Stimulated activated CD4-positive, alpha-beta T cell treated with anti-CD3 and anti-CD28 coated beads, Interleukin-2, amount 100 ng/mL, for 48 hours (primary cell): ENCODE results near the gene CFTR.
"Not testable (repeated sequence)": the region's sequence is repeated elsewhere in the genome, so short reads cannot be mapped to it uniquely, and the experiment has no call there.

Source experiments
- DNase-seq, 2 donors: peaks; one replicate each; pipeline ENCODE4 v3.0.0-alpha.2; 2020

CFTR gene

GRCh38 chr7:117698018-117698417 is 218.2 kb downstream of the CFTR start:
- no peak for DNase-seq

- no peak for DNase-seq
These were observed 224.2 kb downstream of the CFTR start for GRCh38 chr7:117704063-117704462.

GRCh38 chr7:117705630-117706029 is 225.8 kb downstream of the CFTR start:
- DNase-seq = no peak

GRCh38 chr7:117706210-117706609 is 226.4 kb downstream of the CFTR start:
- DNase-seq = no peak

- DNase-seq = no peak
These were observed 227.3 kb downstream of the CFTR start for GRCh38 chr7:117707080-117707479.

- not testable (repeated sequence) for DNase-seq
These were observed 228.3 kb downstream of the CFTR start for GRCh38 chr7:117708173-117708572.

- DNase-seq = no peak
These were observed 231.7 kb downstream of the CFTR start for GRCh38 chr7:117711556-117711955.

GRCh38 chr7:117715784-117716445 is 236.1 kb downstream of the CFTR start:
- DNase-seq = peak in 1 of 2 donors; percentile 0

GRCh38 chr7:117716707-117717299 is 237.0 kb downstream of the CFTR start:
- DNase-seq = no peak

GRCh38 chr7:117717357-117717756 is 237.5 kb downstream of the CFTR start:
- DNase-seq = no peak
